ENCODE data around the gene ZBTB11. TPM values are rescaled to one million over a fixed set of nuclear protein-coding genes. Genes with fewer than 3 reads are reported as not detected.

Gene ZBTB11
- total and polyA plus RNA-seq, 9 of the 15 experiments (the other 6 are each of a cell fraction or from before 2014, with no cell fraction given), result 6.2 to 31.9 (median 21.4) TPM

GRCh38 chr3:101638261-101638745, 38.6 kb downstream of the ZBTB11 start (continued):
- peak in 1 of 2 experiments; percentile 57 for TF ChIP-seq AFF1 (IDR thresholded peaks at IDR 0.05; ENCODE audit: low read depth in 1 of 2, partially characterized antibody in 2 of 2)
- TF ChIP-seq CLOCK (CRISPR knock-in tag; IDR thresholded peaks at IDR 0.05; ENCODE audit: borderline replicate concordance), result no peak
- peak in 1 of 2 experiments; percentile 83; a peak in 2 of 4 replicates for TF ChIP-seq MLLT1 (IDR thresholded peaks at IDR 0.05)
- TF ChIP-seq ATF2 (CRISPR knock-in tag; IDR thresholded peaks at IDR 0.05), result no peak
- TF ChIP-seq HDAC3 (IDR thresholded peaks at IDR 0.05; ENCODE audit: borderline replicate concordance, partially characterized antibody), result no peak
- peak; percentile 29; the same call in 1 of the 2 replicates for TF ChIP-seq MYC (IDR thresholded peaks at IDR 0.05; ENCODE audit: low read depth, low read length)
- TF ChIP-seq MYC (CRISPR knock-in tag; IDR thresholded peaks at IDR 0.05; ENCODE audit: borderline replicate concordance, low read depth), result no peak
- TF ChIP-seq PHB (CRISPR knock-in tag; IDR thresholded peaks at IDR 0.05), result no peak
- TF ChIP-seq TAF1 (IDR thresholded peaks at IDR 0.05; ENCODE audit: control insufficient read depth, extremely low read depth, insufficient read depth, low read length, severe bottlenecking), result no peak
- TF ChIP-seq ZNF175 (CRISPR knock-in tag; IDR thresholded peaks at IDR 0.05; ENCODE audit: low read depth), result peak; percentile 33; the same call in 1 of the 2 replicates

Data from K562 (cell line).